HEK293 (cell line): Measurements from ENCODE around the gene ITIH3.

ENCODE experiments used
- ZNF792 ChIP-seq: fragments of 450-650 bp; formaldehyde crosslinking; IDR thresholded peaks from 2 replicates; pipeline ENCODE4 v1.5.1; 2016; ENCODE audit warnings: missing biosample characterization, missing genetic modification characterization
- TF ChIP-seq, protein P1 (sequence below): fragments of 450-650 bp; formaldehyde crosslinking; IDR thresholded peaks from 2 replicates; pipeline ENCODE4 v1.5.1; 2016; ENCODE audit warnings: missing biosample characterization, missing genetic modification characterization, borderline replicate concordance
- TF ChIP-seq, protein P2 (sequence below): fragments of 450-650 bp; formaldehyde crosslinking; IDR thresholded peaks from 2 replicates; pipeline ENCODE4 v1.5.1; 2016; ENCODE audit warnings: missing biosample characterization, missing genetic modification characterization

DNA sequence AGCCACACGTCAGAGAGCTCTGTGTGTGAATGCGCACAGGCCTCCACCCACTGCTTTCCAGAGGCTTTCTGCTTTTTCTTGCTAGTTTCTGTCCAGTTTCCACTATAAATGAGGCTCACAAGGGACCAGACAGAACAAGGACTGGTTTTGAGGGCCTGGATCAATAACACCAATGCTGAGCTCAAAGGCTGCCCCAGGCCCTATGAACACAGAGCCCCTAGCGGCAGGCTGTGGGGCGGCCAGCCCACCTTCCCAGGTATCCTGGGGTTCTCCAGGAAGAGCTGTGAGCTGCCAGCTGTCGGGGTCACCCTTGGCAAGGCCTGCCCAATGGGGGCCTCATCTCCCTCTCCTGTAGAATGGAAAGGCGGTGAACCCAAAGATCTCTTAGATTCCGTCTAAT, 2.2 kb upstream of the ITIH3 start:
- TF ChIP-seq ZNF792 (tag by site-specific recombination): no peak
- TF ChIP-seq, protein P1, sequence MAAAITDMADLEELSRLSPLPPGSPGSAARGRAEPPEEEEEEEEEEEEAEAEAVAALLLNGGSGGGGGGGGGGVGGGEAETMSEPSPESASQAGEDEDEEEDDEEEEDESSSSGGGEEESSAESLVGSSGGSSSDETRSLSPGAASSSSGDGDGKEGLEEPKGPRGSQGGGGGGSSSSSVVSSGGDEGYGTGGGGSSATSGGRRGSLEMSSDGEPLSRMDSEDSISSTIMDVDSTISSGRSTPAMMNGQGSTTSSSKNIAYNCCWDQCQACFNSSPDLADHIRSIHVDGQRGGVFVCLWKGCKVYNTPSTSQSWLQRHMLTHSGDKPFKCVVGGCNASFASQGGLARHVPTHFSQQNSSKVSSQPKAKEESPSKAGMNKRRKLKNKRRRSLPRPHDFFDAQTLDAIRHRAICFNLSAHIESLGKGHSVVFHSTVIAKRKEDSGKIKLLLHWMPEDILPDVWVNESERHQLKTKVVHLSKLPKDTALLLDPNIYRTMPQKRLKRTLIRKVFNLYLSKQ (tag by site-specific recombination): no peak
- TF ChIP-seq, protein P2, sequence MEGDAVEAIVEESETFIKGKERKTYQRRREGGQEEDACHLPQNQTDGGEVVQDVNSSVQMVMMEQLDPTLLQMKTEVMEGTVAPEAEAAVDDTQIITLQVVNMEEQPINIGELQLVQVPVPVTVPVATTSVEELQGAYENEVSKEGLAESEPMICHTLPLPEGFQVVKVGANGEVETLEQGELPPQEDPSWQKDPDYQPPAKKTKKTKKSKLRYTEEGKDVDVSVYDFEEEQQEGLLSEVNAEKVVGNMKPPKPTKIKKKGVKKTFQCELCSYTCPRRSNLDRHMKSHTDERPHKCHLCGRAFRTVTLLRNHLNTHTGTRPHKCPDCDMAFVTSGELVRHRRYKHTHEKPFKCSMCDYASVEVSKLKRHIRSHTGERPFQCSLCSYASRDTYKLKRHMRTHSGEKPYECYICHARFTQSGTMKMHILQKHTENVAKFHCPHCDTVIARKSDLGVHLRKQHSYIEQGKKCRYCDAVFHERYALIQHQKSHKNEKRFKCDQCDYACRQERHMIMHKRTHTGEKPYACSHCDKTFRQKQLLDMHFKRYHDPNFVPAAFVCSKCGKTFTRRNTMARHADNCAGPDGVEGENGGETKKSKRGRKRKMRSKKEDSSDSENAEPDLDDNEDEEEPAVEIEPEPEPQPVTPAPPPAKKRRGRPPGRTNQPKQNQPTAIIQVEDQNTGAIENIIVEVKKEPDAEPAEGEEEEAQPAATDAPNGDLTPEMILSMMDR: no peak
